Sigmoid colon (tissue), 7 donors: Measurements from ENCODE around the gene ASAP2. TPM values are rescaled to one million over a fixed set of nuclear protein-coding genes. Genes with fewer than 3 reads are reported as not detected.

ENCODE experiments used
- DNase-seq: peaks from one replicate; pipeline ENCODE4 v3.0.0-alpha.2; 2019
- H3K27ac ChIP-seq, 4 donors: fragments of 200-600 bp; sonication (generic); one replicate each; pipeline ENCODE4 v1.5.1; 2016 to 2019; ENCODE audit warnings: mild to moderate bottlenecking in 1 of 4
- H3K27me3 ChIP-seq, 3 donors: fragments of 200-600 bp; sonication (generic); one replicate each; pipeline ENCODE4 v1.5.1; 2019; ENCODE audit warnings: mild to moderate bottlenecking in 1 of 3
- H3K36me3 ChIP-seq, 4 donors: fragments of 200-600 bp; sonication (generic); one replicate each; pipeline ENCODE4 v1.5.1; 2016 to 2019
- H3K4me1 ChIP-seq, 4 donors: fragments of 200-600 bp; sonication (generic); one replicate each; pipeline ENCODE4 v1.5.1; 2017 to 2019
- H3K4me3 ChIP-seq, 4 donors: fragments of 200-600 bp; sonication (generic); one replicate each; pipeline ENCODE4 v1.5.1; 2017 to 2019; ENCODE audit warnings: mild to moderate bottlenecking in 2 of 4, moderate library complexity in 1 of 4
- H3K9me3 ChIP-seq, 4 donors: fragments of 200-600 bp in 3 of 4; sonication (generic) in 3 of 4; one replicate each; pipeline versions ENCODE4 v1.5.1 to v1.6.1; 2013 to 2019
- CTCF ChIP-seq, 4 experiments: fragments of 450-650 bp in 3 of 4; fragments of 200-600 bp in 1 of 4; IDR thresholded peaks; one replicate each; pipeline ENCODE4 v1.5.1; 2016 to 2019; ENCODE audit warnings: antibody characterized with exemption in 4 of 4, mild to moderate bottlenecking in 3 of 4, moderate library complexity in 2 of 4
- EP300 ChIP-seq, 4 donors: sonication (generic); formaldehyde crosslinking; IDR thresholded peaks; one replicate each; pipeline ENCODE4 v1.6.1; 2017; ENCODE audit warnings: antibody characterized with exemption in 4 of 4
- POLR2A ChIP-seq, 2 donors: fragments of 450-650 bp; IDR thresholded peaks; one replicate each; pipeline ENCODE4 v1.6.1; 2016; ENCODE audit warnings: antibody characterized with exemption in 2 of 2, mild to moderate bottlenecking in 2 of 2, moderate library complexity in 2 of 2
- POLR2AphosphoS5 ChIP-seq, 4 donors: sonication (generic); formaldehyde crosslinking; IDR thresholded peaks; one replicate each; pipeline ENCODE4 v1.6.1; 2017; ENCODE audit warnings: antibody characterized with exemption in 4 of 4
- WGBS, 2 donors: extraction: QIAGEN DNeasy Blood & Tissue Kit; methylation state at CpG; one replicate each; pipeline ENCODE4 v1.1.7; 2013; 5-methylcytosine and 5-hydroxymethylcytosine counted together
- intact Hi-C: fragments of 100-400 bp; cut with DNase I; formaldehyde crosslinking; loops from one replicate; pipeline ENCODE4 v1.15.1; 2023
- polyA plus RNA-seq, 3 donors: library from polyadenylated mRNA; stranded (reverse); fragments of 200-250 nt; gene quantifications; one replicate each; pipeline ENCODE4 v1.2.3, GENCODE V29; 2013
- total RNA-seq, 4 donors: library from RNA; depleted of rRNA; stranded (reverse); fragments of >200 nt; gene quantifications; one replicate each; pipeline ENCODE4 v1.1.0, GENCODE V29; 2016
- donor health status: healthy with polysubstance abuse.
- donor health status: Bipolar disorder and iron deficiency.
- donor health status: healthy.

The ASAP2 gene
- total and polyA plus RNA-seq, 7 donors, result 15.1 to 56.5 (median 25.8) TPM

DNA sequence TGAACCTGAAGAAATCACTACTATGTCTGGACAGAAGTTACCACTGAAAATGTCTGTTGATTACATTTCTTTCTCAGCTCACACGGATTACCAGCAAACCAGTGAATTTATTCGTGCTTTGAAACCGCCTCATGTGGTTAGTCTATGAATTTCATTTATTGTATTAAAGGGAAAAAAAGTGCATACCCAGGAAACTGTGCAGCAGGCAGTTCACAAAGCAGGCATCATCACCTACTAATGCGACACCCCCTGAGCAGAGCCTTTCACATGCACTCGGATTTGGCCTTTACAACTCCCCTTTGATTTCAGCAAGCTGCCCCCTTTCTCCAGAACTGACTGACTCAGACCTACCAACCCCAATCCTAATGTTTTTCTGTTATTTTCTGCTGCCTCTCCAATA is 236.9 kb downstream of the ASAP2 start:
- TF ChIP-seq POLR2AphosphoS5 (IDR thresholded peaks at IDR 0.05), result no peak
- no peak for TF ChIP-seq EP300 (IDR thresholded peaks at IDR 0.05)
- TF ChIP-seq CTCF (IDR thresholded peaks at IDR 0.05), result no peak
- no peak for TF ChIP-seq POLR2A (IDR thresholded peaks at IDR 0.05)
- Histone ChIP-seq H3K4me3 (no peak overlapping the region), H3K4me1 (no peaks in the 10 kb centered on the region), H3K9me3 (no peaks in the 10 kb centered on the region), H3K27ac (no peak overlapping the region), H3K27me3 (no peaks in the 10 kb centered on the region), H3K36me3 (peaks cover 0 to 90% (median 20%) of the 10 kb centered on the region in 4 donors)
- intact Hi-C loops, result no loop called here
- WGBS, 2 donors, result 90 to 93% methylated on average over 5 of the region's 5 CpGs
- no peak for DNase-seq

GRCh38 chr2:9445089-9445488 is 238.5 kb downstream of the ASAP2 start:
- 85 to 88% methylated on average over 7 of the region's 7 CpGs for WGBS, 2 donors

GRCh38 chr2:9451231-9451630 is 244.6 kb downstream of the ASAP2 start:
- intact Hi-C loops, result no loop called here
- 56 to 88% methylated on average over 1 of the region's 1 CpG for WGBS, 2 donors
- Histone ChIP-seq H3K27ac (no peak overlapping the region), H3K4me3 (no peak overlapping the region), H3K4me1 (no peaks in the 10 kb centered on the region), H3K36me3 (peaks cover 0 to 87% (median 24%) of the 10 kb centered on the region in 4 donors), H3K9me3 (no peaks in the 10 kb centered on the region), H3K27me3 (no peaks in the 10 kb centered on the region)
- no peak for DNase-seq
- no peak for TF ChIP-seq CTCF (IDR thresholded peaks at IDR 0.05)
- no peak for TF ChIP-seq POLR2A (IDR thresholded peaks at IDR 0.05)
- TF ChIP-seq EP300 (IDR thresholded peaks at IDR 0.05), result no peak
- TF ChIP-seq POLR2AphosphoS5 (IDR thresholded peaks at IDR 0.05), result no peak

More at GRCh38 chr2:9445089-9445488, 238.5 kb downstream of the ASAP2 start:
- peaks cover 0 to 90% (median 20%) of the 10 kb centered on the region in 4 donors for H3K36me3 ChIP-seq
- H3K9me3 ChIP-seq, result no peaks in the 10 kb centered on the region
- H3K27me3 ChIP-seq, result no peaks in the 10 kb centered on the region
- no peak overlapping the region for H3K4me3 ChIP-seq
- H3K4me1 ChIP-seq, result no peaks in the 10 kb centered on the region
- TF ChIP-seq POLR2AphosphoS5 (IDR thresholded peaks at IDR 0.05), result no peak
- TF ChIP-seq CTCF (IDR thresholded peaks at IDR 0.05), result no peak
- TF ChIP-seq EP300 (IDR thresholded peaks at IDR 0.05), result no peak
- no peak for TF ChIP-seq POLR2A (IDR thresholded peaks at IDR 0.05)
- DNase-seq, result no peak
- intact Hi-C loops, result no loop called here
- H3K27ac ChIP-seq, result no peak overlapping the region

Other genes starting within 250 kb of the ASAP2 start
- gene MBOAT2, start 203.1 kb upstream of the ASAP2 start, total RNA-seq, result 10 to 100 TPM; 15.3 to 43.5 (median 16.5) TPM
- 10 to 100 TPM in 2 of 3 donors, 1 to 10 TPM in 1; 8.4 to 14.9 (median 12.9) TPM for gene MBOAT2, start 203.1 kb upstream of the ASAP2 start, polyA plus RNA-seq
- gene ITGB1BP1, start 216.7 kb downstream of the ASAP2 start, total RNA-seq, result 10 to 100 TPM; 52.3 to 75.6 (median 61.6) TPM
- gene ITGB1BP1, start 216.7 kb downstream of the ASAP2 start, polyA plus RNA-seq, result 10 to 100 TPM; 24.3 to 99.7 (median 47.4) TPM
- gene CPSF3, start 216.8 kb downstream of the ASAP2 start, total RNA-seq, result 10 to 100 TPM; 22.9 to 33.5 (median 27.5) TPM
- 10 to 100 TPM; 14.4 to 23.6 (median 14.6) TPM for gene CPSF3, start 216.8 kb downstream of the ASAP2 start, polyA plus RNA-seq